PC-3 (cell line): ENCODE measurements around the gene PYDC2. TPM values are rescaled to one million over a fixed set of nuclear protein-coding genes. Genes with fewer than 3 reads are reported as not detected.

Source experiments
- ATAC-seq: fragments of 200-7000 bp; cut with Tn5 transposase; 2 replicates; pipeline ENCODE4 v1.9.1; 2020; ENCODE audit warnings: mild to moderate bottlenecking, moderate library complexity
- BruUV-seq: library from RNA; stranded (reverse); fragments of 400-500 nt; replicated peaks from 2 replicates; lab custom pipeline; 2021; lab: Mats Ljungman, UMichigan
- CTCF ChIA-PET: fragments of 300-600 bp; sonication (Branson Sonifier 250); formaldehyde crosslinking; loops from one replicate; lab custom pipeline; 2022; ENCODE audit warnings: antibody characterized with exemption; lab: Charles Lee
- POLR2A ChIA-PET: fragments of 300-600 bp; sonication (Branson Sonifier 250); formaldehyde crosslinking; loops from one replicate; lab custom pipeline; 2022; ENCODE audit warnings: antibody characterized with exemption; ENCODE audit not compliant: unreplicated experiment; lab: Charles Lee
- DNase-seq: peaks from one replicate; pipeline ENCODE4 v3.0.0-alpha.2; 2015
- H2AFZ ChIP-seq: fragments of 300-600 bp; sonication (generic); 2 replicates; pipeline ENCODE4 v1.6.0; 2016; ENCODE audit warnings: antibody characterized with exemption, low read length
- H3F3A ChIP-seq: fragments of 300-600 bp; sonication (generic); one replicate; pipeline ENCODE4 v1.6.0; 2017; ENCODE audit warnings: antibody characterized with exemption, low read length, control low read depth, mild to moderate bottlenecking; ENCODE audit not compliant: unreplicated experiment
- H3K27ac ChIP-seq: fragments of 300-600 bp; sonication (generic); 2 replicates; pipeline ENCODE4 v1.5.1; 2016; ENCODE audit warnings: mild to moderate bottlenecking, low read length
- H3K27me3 ChIP-seq: fragments of 300-600 bp; sonication (generic); 2 replicates; pipeline ENCODE4 v1.6.1; 2016; ENCODE audit warnings: low read length, mixed read lengths
- H3K36me3 ChIP-seq: fragments of 300-600 bp; sonication (generic); 2 replicates; pipeline ENCODE4 v1.6.1; 2016; ENCODE audit warnings: low read depth, mixed run types, low read length, mixed read lengths
- H3K4me1 ChIP-seq: fragments of 300-600 bp; sonication (generic); 2 replicates; pipeline ENCODE4 v1.5.1; 2016; ENCODE audit warnings: low read length; ENCODE audit not compliant: insufficient read depth
- H3K4me2 ChIP-seq: fragments of 300-600 bp; sonication (generic); 2 replicates; pipeline ENCODE4 v1.6.0; 2016; ENCODE audit warnings: low read length
- H3K4me3 ChIP-seq: fragments of 300-600 bp; sonication (generic); 2 replicates; pipeline ENCODE4 v1.5.1; 2016; ENCODE audit warnings: mild to moderate bottlenecking, low read length, mixed read lengths
- H3K79me2 ChIP-seq: fragments of 300-600 bp; sonication (generic); 2 replicates; pipeline ENCODE4 v1.6.1; 2017; ENCODE audit warnings: low read length, mixed read lengths
- H3K9ac ChIP-seq: fragments of 300-600 bp; sonication (generic); 2 replicates; pipeline ENCODE4 v1.6.0; 2016; ENCODE audit warnings: mild to moderate bottlenecking, low read length
- H3K9me2 ChIP-seq: fragments of 300-600 bp; sonication (generic); replicated peaks from 2 replicates; pipeline ENCODE4 v1.6.1; 2016; ENCODE audit warnings: mixed run types, low read length, mixed read lengths
- H3K9me3 ChIP-seq: fragments of 300-600 bp; sonication (generic); 2 replicates; pipeline ENCODE4 v1.6.1; 2016; ENCODE audit warnings: low read length, mixed read lengths
- H4K20me1 ChIP-seq: fragments of 300-600 bp; sonication (generic); 2 replicates; pipeline ENCODE4 v1.6.1; 2016; ENCODE audit warnings: low read length, mixed read lengths
- EZH2 ChIP-seq: fragments of 300-600 bp; sonication (generic); IDR thresholded peaks from one replicate; pipeline ENCODE4 v1.6.1; 2017; ENCODE audit warnings: antibody characterized with exemption, mild to moderate bottlenecking, low read length; ENCODE audit not compliant: unreplicated experiment
- EZH2phosphoT487 ChIP-seq: fragments of 300-600 bp; sonication (generic); IDR thresholded peaks from 2 replicates; pipeline ENCODE4 v1.6.1; 2018; ENCODE audit warnings: mild to moderate bottlenecking, antibody characterized with exemption, low read length, borderline replicate concordance
- intact Hi-C: fragments of 100-400 bp; cut with micrococcal nuclease; formaldehyde crosslinking; loops from 2 replicates; pipeline ENCODE4 v1.9.0; 2023
- total RNA-seq: library from RNA; depleted of rRNA; stranded (reverse); fragments of >200 nt; gene quantifications from 2 replicates; pipeline ENCODE4 v1.2.3, GENCODE V29; 2014; rRNA removed
- TF ChIP-seq, protein P1 (sequence below): fragments of 300-600 bp; sonication (generic); conservative IDR thresholded peaks from 2 replicates; pipeline ENCODE4 v1.5.1; 2017; ENCODE audit warnings: antibody characterized with exemption, low read depth, mild to moderate bottlenecking, low read length

The PYDC2 gene
- total RNA-seq, 1 experiment from 2014 or later = not detected

DNA sequence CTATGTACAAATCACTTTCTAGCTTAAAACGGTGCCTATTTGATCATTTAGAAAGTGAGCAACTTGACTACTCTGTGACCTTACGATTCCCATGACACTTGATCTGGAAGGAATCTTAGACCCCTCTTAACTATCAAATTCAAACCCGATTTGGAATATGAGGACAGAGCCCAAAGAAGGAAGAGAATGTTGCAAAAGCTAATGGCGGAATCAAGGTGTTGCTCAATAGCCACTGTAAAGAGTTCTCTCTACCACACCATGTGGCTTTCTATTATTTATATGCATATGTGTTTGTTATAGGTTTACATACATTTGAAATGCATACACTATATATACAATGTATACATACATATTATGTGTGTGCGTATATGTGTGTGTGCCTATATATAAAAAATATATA lies 39.9 kb downstream of the PYDC2 start:
- intact Hi-C loops = no loop called here
- ChIA-PET CTCF (no interaction called here), POLR2A (no interaction called here)
- no peaks in the 10 kb centered on the region for H3K79me2 ChIP-seq
- no peaks in the 10 kb centered on the region for H3K36me3 ChIP-seq
- H3K4me1 ChIP-seq = peaks cover 3% of the 10 kb centered on the region; the same call in 1 of the 2 replicates
- no peaks in the 10 kb centered on the region for H3K9me2 ChIP-seq
- no peaks in the 10 kb centered on the region for H3K9me3 ChIP-seq
- DNase-seq (no peak), ATAC-seq (no peak)
- no peaks in the 10 kb centered on the region for H4K20me1 ChIP-seq
- no peak overlapping the region for H3K9ac ChIP-seq
- no peak overlapping the region for H2AFZ ChIP-seq
- no peaks in the 10 kb centered on the region for H3F3A ChIP-seq
- H3K27me3 ChIP-seq = peaks cover 52% of the 10 kb centered on the region
- BruUV-seq = no TSS peak
- TF ChIP-seq, protein P1, sequence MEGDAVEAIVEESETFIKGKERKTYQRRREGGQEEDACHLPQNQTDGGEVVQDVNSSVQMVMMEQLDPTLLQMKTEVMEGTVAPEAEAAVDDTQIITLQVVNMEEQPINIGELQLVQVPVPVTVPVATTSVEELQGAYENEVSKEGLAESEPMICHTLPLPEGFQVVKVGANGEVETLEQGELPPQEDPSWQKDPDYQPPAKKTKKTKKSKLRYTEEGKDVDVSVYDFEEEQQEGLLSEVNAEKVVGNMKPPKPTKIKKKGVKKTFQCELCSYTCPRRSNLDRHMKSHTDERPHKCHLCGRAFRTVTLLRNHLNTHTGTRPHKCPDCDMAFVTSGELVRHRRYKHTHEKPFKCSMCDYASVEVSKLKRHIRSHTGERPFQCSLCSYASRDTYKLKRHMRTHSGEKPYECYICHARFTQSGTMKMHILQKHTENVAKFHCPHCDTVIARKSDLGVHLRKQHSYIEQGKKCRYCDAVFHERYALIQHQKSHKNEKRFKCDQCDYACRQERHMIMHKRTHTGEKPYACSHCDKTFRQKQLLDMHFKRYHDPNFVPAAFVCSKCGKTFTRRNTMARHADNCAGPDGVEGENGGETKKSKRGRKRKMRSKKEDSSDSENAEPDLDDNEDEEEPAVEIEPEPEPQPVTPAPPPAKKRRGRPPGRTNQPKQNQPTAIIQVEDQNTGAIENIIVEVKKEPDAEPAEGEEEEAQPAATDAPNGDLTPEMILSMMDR = no peak
- TF ChIP-seq EZH2phosphoT487 = no peak
- H3K27ac ChIP-seq = no peak overlapping the region
- no peak overlapping the region for H3K4me3 ChIP-seq
- H3K4me2 ChIP-seq = no peak overlapping the region

DNA sequence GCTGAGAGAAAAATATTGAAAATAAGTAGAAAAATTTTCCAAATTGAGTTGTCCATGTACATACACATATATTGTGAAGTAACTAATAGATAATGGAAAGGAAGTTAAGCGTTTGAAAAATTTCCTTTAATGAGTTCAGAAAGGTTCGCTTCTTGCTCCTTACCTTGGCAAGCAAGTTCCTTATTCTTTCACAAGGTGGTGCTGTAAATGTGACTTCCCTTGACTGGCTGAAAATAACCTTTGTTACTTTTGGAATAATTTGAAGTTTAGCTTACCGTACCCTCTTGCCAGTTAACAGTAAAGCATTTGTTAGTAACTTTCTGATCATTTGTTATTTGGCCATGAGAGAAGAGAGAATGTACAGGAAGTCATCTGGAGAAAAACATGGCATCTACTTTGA lies 41.6 kb downstream of the PYDC2 start:
- Histone ChIP-seq H3K36me3 (no peaks in the 10 kb centered on the region), H3K27ac (no peak overlapping the region), H3F3A (no peaks in the 10 kb centered on the region), H3K9me3 (no peaks in the 10 kb centered on the region), H3K9ac (no peak overlapping the region), H3K4me2 (no peak overlapping the region), H3K79me2 (no peaks in the 10 kb centered on the region), H3K9me2 (no peaks in the 10 kb centered on the region), H3K4me3 (no peak overlapping the region), H3K27me3 (peaks cover 55% of the 10 kb centered on the region), H4K20me1 (no peaks in the 10 kb centered on the region), H3K4me1 (peaks cover 3% of the 10 kb centered on the region; the same call in 1 of the 2 replicates), H2AFZ (no peak overlapping the region)
- no TSS peak for BruUV-seq
- intact Hi-C loops = loop anchor here (1.0 to 2.0 kb wide), 2 partner anchors 86 to 942 kb away; no protein-coding TSS in a partner anchor
- CTCF ChIA-PET = interaction anchor here (0.6 to 1.0 kb wide), 2 partner anchors 400 to 942 kb away, joined by 3 to 5 read pairs; no protein-coding TSS in a partner anchor
- ATAC-seq (peak; percentile 50), DNase-seq (peak; percentile 51)
- POLR2A ChIA-PET = no interaction called here
- TF ChIP-seq EZH2phosphoT487 = no peak
- TF ChIP-seq, protein P1 = peak; percentile 76
- TF ChIP-seq EZH2 = no peak

DNA sequence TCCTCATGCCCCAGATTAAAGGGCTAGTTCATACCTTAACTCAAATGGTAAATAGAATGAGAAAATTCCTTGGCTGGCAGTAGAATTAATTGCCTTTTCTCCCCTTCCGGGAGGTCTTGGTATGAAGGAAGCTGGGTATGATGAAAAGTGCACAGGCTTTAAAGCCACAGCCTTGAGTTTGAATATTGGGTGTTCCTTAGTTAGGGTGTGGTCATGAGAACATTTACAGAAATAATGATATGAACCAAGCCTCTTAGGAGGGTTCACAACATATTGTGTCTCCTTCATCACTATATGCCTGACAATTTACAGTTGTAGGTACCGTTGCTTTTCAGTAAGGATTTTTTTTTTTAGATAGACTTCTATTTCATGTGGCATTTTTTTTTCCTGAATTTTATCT lies 48.1 kb downstream of the PYDC2 start:
- intact Hi-C loops = no loop called here
- BruUV-seq = no TSS peak

More for the DNA sequence above, 48.1 kb downstream of the PYDC2 start:
- H3K9ac ChIP-seq = no peak overlapping the region
- H3K36me3 ChIP-seq = no peaks in the 10 kb centered on the region
- peaks cover 50% of the 10 kb centered on the region for H3K27me3 ChIP-seq
- H3K9me3 ChIP-seq = no peaks in the 10 kb centered on the region
- DNase-seq = no peak
- TF ChIP-seq EZH2 = no peak
- no peak for TF ChIP-seq EZH2phosphoT487
- TF ChIP-seq, protein P1 = no peak
- H2AFZ ChIP-seq = no peak overlapping the region
- H3F3A ChIP-seq = no peaks in the 10 kb centered on the region
- no peak for ATAC-seq
- no peaks in the 10 kb centered on the region for H3K79me2 ChIP-seq
- no peaks in the 10 kb centered on the region for H3K9me2 ChIP-seq
- POLR2A ChIA-PET = no interaction called here
- H3K4me3 ChIP-seq = no peak overlapping the region
- CTCF ChIA-PET = no interaction called here
- H3K27ac ChIP-seq = no peak overlapping the region
- no peaks in the 10 kb centered on the region for H3K4me1 ChIP-seq
- H3K4me2 ChIP-seq = no peak overlapping the region
- H4K20me1 ChIP-seq = no peaks in the 10 kb centered on the region

Other genes with a start within 250 kb of the PYDC2 start
- gene CCDC50, start 131.8 kb upstream of the PYDC2 start, total RNA-seq = 68.4 and 80.9 TPM in 2 replicates
- gene UTS2B, start 130.6 kb upstream of the PYDC2 start, total RNA-seq = 1.2 TPM in 1 of 2 replicates, not detected in the other